Omental fat pad (tissue), 4 donors: Measurements from ENCODE around the gene SHANK1. TPM values are rescaled to one million over a fixed set of nuclear protein-coding genes. Genes with fewer than 3 reads are reported as not detected.

Experiments used
- ATAC-seq: fragments of 150-250 bp; one replicate; pipeline ENCODE4 v1.9.1; 2016; ENCODE audit warnings: mild to moderate bottlenecking, moderate library complexity; ENCODE audit not compliant: low FRiP score
- DNase-seq: peaks from one replicate; pipeline ENCODE4 v3.0.0-alpha.2; 2019; ENCODE audit warnings: low spot score
- CTCF ChIP-seq, 3 donors: fragments of 450-650 bp; IDR thresholded peaks; one replicate each; pipeline ENCODE4 v1.5.1; 2016 to 2017; ENCODE audit warnings: antibody characterized with exemption in 3 of 3, mild to moderate bottlenecking in 3 of 3, moderate library complexity in 2 of 3
- total RNA-seq, 4 donors: library from RNA; depleted of rRNA; stranded (reverse); fragments of >200 nt; gene quantifications; one replicate each; pipeline ENCODE4 v1.1.0, GENCODE V29; 2016

SHANK1 gene
- total RNA-seq, 4 donors from 2014 or later = 0.37 to 2.2 TPM; not detected in 2

GRCh38 chr19:50702158-50702870 lies 17.3 kb downstream of the SHANK1 start:
- DNase-seq (no peak), ATAC-seq (no peak)
- no peak for TF ChIP-seq CTCF (IDR thresholded peaks at IDR 0.05)

GRCh38 chr19:50701367-50701985 lies 18.1 kb downstream of the SHANK1 start:
- ATAC-seq = no peak
- no peak for TF ChIP-seq CTCF (IDR thresholded peaks at IDR 0.05)

GRCh38 chr19:50697414-50698124 lies 22.0 kb downstream of the SHANK1 start:
- DNase-seq (no peak), ATAC-seq (no peak)
- TF ChIP-seq CTCF (IDR thresholded peaks at IDR 0.05) = no peak

More at GRCh38 chr19:50701367-50701985, 18.1 kb downstream of the SHANK1 start:
- DNase-seq = no peak

- no peak for TF ChIP-seq CTCF (IDR thresholded peaks at IDR 0.05)
- DNase-seq = no peak
- no peak for ATAC-seq
These were observed 23.5 kb downstream of the SHANK1 start for GRCh38 chr19:50696094-50696483.

GRCh38 chr19:50695251-50696093 lies 24.1 kb downstream of the SHANK1 start:
- DNase-seq (no peak), ATAC-seq (no peak)
- TF ChIP-seq CTCF (IDR thresholded peaks at IDR 0.05) = no peak

- no peak for DNase-seq
- ATAC-seq = no peak
- no peak for TF ChIP-seq CTCF (IDR thresholded peaks at IDR 0.05)
These were observed 24.8 kb downstream of the SHANK1 start for GRCh38 chr19:50694815-50695145.
